ENCODE measurements around the gene NEUROD2. TPM values are rescaled to one million over a fixed set of nuclear protein-coding genes. Genes with fewer than 3 reads are reported as not detected.

Gene NEUROD2
- polyA plus RNA-seq, 4 donors, result 0.03 to 0.27 (median 0.04) TPM; not detected in 1

DNA sequence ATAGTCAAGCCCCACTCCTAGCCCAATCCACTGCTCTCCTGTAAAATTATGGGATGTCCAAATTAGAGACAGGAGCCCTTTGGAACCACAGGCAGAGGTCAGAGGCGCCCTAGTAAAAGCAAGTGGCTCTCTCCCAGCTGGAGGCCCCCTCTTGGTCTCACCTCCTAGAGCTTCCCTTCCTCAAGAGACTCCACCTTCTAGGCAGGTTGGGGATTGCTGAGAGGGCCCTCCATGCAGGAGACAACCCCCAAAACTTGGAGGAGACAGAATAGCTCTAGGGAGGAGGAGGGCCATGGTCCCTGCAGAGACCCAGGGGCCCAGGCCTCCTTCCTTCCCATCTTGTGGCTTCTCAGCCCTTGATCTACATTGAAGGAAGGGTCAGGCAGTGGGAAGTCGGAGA lies 29.4 kb downstream of the NEUROD2 start:
- WGBS, 3 donors, result 75 to 85% (median 76%) methylated on average over 2 of the region's 2 CpGs

DNA sequence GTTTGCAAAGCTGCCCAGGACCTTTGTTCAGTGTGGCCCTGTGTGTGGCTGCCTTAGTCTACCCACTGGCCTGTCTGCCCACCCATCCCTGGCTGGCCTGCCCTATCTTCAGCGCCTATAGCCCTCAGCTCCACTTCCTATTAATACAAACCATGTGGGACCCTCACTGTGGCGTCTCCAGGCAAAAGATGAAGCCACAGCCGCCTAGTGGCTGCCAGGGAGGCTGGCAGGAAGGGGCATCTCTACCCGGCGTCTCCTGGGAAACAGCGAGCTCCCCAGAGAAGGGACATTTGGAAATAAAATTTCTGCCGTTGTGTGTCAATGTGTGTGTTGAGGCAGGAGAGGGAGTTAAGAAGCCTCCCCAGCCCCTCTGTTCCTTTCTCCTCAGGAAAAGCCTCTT lies 31.5 kb downstream of the NEUROD2 start:
- FAIRE-seq (no peak), DNase-seq (no peak)
- 46 to 55% (median 53%) methylated on average over 7 of the region's 7 CpGs for WGBS, 3 donors
- peaks cover 0 to 2% (median 0%) of the 10 kb centered on the region in 3 donors for H3K27me3 ChIP-seq (ENCODE audit: control insufficient read depth in 3 of 3, insufficient read depth in 3 of 3, low read length in 3 of 3)
- no peak overlapping the region for H3K4me3 ChIP-seq (ENCODE audit: low read depth in 1 of 3, low read length in 3 of 3)
- H3K4me1 ChIP-seq (ENCODE audit: control insufficient read depth in 3 of 3, insufficient read depth in 2 of 3, low read depth in 1 of 3, low read length in 2 of 3), result peaks cover 0 to 13% (median 2%) of the 10 kb centered on the region in 3 donors
- H3K9me3 ChIP-seq (ENCODE audit: control insufficient read depth in 2 of 2, insufficient read depth in 1 of 2, low read depth in 1 of 2, low read length in 1 of 2), result peaks cover 0 to 3% of the 10 kb centered on the region in 2 donors
- peaks cover 0 to 5% (median 0%) of the 10 kb centered on the region in 3 donors for H3K36me3 ChIP-seq (ENCODE audit: control insufficient read depth in 3 of 3, insufficient read depth in 2 of 3, low read depth in 1 of 3, low read length in 3 of 3)
- H3K27ac ChIP-seq (ENCODE audit: low read depth in 1 of 3, low read length in 2 of 3), result no peak overlapping the region

More for the DNA sequence above, 29.4 kb downstream of the NEUROD2 start:
- Histone ChIP-seq H3K27ac (ENCODE audit: low read depth in 1 of 3, low read length in 2 of 3) (no peak overlapping the region), H3K4me1 (ENCODE audit: control insufficient read depth in 3 of 3, insufficient read depth in 2 of 3, low read depth in 1 of 3, low read length in 2 of 3) (peaks cover 0 to 13% (median 2%) of the 10 kb centered on the region in 3 donors), H3K9me3 (ENCODE audit: control insufficient read depth in 2 of 2, insufficient read depth in 1 of 2, low read depth in 1 of 2, low read length in 1 of 2) (no peaks in the 10 kb centered on the region), H3K4me3 (ENCODE audit: low read depth in 1 of 3, low read length in 3 of 3) (no peak overlapping the region), H3K36me3 (ENCODE audit: control insufficient read depth in 3 of 3, insufficient read depth in 2 of 3, low read depth in 1 of 3, low read length in 3 of 3) (no peaks in the 10 kb centered on the region), H3K27me3 (ENCODE audit: control insufficient read depth in 3 of 3, insufficient read depth in 3 of 3, low read length in 3 of 3) (peaks cover 0 to 2% (median 0%) of the 10 kb centered on the region in 3 donors)
- FAIRE-seq (no peak), DNase-seq (no peak)

- Histone ChIP-seq H3K27ac (ENCODE audit: low read depth in 1 of 3, low read length in 2 of 3) (peak overlapping the region; percentile 0 to 83 (median 44)), H3K27me3 (ENCODE audit: control insufficient read depth in 3 of 3, insufficient read depth in 3 of 3, low read length in 3 of 3) (peaks cover 0 to 2% (median 0%) of the 10 kb centered on the region in 3 donors), H3K4me3 (ENCODE audit: low read depth in 1 of 3, low read length in 3 of 3) (peak overlapping the region; percentile 56 to 61 (median 59)), H3K4me1 (ENCODE audit: control insufficient read depth in 3 of 3, insufficient read depth in 2 of 3, low read depth in 1 of 3, low read length in 2 of 3) (peaks cover 0 to 13% (median 2%) of the 10 kb centered on the region in 3 donors), H3K36me3 (ENCODE audit: control insufficient read depth in 3 of 3, insufficient read depth in 2 of 3, low read depth in 1 of 3, low read length in 3 of 3) (peaks cover 0 to 26% (median 3%) of the 10 kb centered on the region in 3 donors), H3K9me3 (ENCODE audit: control insufficient read depth in 2 of 2, insufficient read depth in 1 of 2, low read depth in 1 of 2, low read length in 1 of 2) (peaks cover 0 to 8% of the 10 kb centered on the region in 2 donors)
- WGBS, 3 donors, result 2 to 4% (median 2%) methylated on average over 53 to 66 of the region's 66 CpGs
- FAIRE-seq (no peak), DNase-seq (peak; percentile 53 to 75)
These were observed 34.0 kb downstream of the NEUROD2 start for GRCh38 chr17:39573447-39574298.

DNA sequence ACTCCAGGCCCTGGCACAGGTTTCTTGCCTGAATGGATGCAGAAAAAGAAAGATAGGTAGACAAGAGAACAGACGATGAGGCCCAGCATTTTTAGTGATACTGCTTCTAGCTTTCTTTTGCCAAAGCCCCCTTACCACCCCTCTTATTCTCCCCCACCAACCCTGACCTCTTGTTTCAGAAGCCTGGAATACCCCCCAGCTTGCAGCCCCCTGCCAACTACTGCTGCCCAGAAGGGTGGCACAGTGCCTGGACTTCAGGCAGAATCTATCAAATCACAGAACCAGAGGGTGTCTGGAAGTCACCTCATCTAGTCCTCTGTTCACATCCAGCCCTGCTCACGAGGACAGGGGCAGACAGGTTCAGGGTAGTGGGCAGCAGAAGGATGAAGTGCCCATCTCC lies 35.6 kb downstream of the NEUROD2 start:
- Histone ChIP-seq H3K36me3 (ENCODE audit: control insufficient read depth in 3 of 3, insufficient read depth in 2 of 3, low read depth in 1 of 3, low read length in 3 of 3) (peaks cover 3 to 40% (median 3%) of the 10 kb centered on the region in 3 donors), H3K9me3 (ENCODE audit: control insufficient read depth in 2 of 2, insufficient read depth in 1 of 2, low read depth in 1 of 2, low read length in 1 of 2) (peaks cover 0 to 8% of the 10 kb centered on the region in 2 donors), H3K27ac (ENCODE audit: low read depth in 1 of 3, low read length in 2 of 3) (no peak overlapping the region), H3K27me3 (ENCODE audit: control insufficient read depth in 3 of 3, insufficient read depth in 3 of 3, low read length in 3 of 3) (peaks cover 0 to 2% (median 0%) of the 10 kb centered on the region in 3 donors), H3K4me3 (ENCODE audit: low read depth in 1 of 3, low read length in 3 of 3) (no peak overlapping the region), H3K4me1 (ENCODE audit: control insufficient read depth in 3 of 3, insufficient read depth in 2 of 3, low read depth in 1 of 3, low read length in 2 of 3) (peaks cover 0 to 13% (median 2%) of the 10 kb centered on the region in 3 donors)
- FAIRE-seq (no peak), DNase-seq (no peak)
- 75 to 85% (median 77%) methylated on average over 2 of the region's 2 CpGs for WGBS, 3 donors

- WGBS, 3 donors, result 50 to 60% (median 53%) methylated on average over 1 of the region's 1 CpG
- no peak for FAIRE-seq
- DNase-seq, result no peak
- Histone ChIP-seq H3K9me3 (ENCODE audit: control insufficient read depth in 2 of 2, insufficient read depth in 1 of 2, low read depth in 1 of 2, low read length in 1 of 2) (peaks cover 0 to 8% of the 10 kb centered on the region in 2 donors), H3K36me3 (ENCODE audit: control insufficient read depth in 3 of 3, insufficient read depth in 2 of 3, low read depth in 1 of 3, low read length in 3 of 3) (peaks cover 3 to 60% (median 10%) of the 10 kb centered on the region in 3 donors), H3K4me3 (ENCODE audit: low read depth in 1 of 3, low read length in 3 of 3) (no peak overlapping the region), H3K27ac (ENCODE audit: low read depth in 1 of 3, low read length in 2 of 3) (no peak overlapping the region), H3K27me3 (ENCODE audit: control insufficient read depth in 3 of 3, insufficient read depth in 3 of 3, low read length in 3 of 3) (no peaks in the 10 kb centered on the region), H3K4me1 (ENCODE audit: control insufficient read depth in 3 of 3, insufficient read depth in 2 of 3, low read depth in 1 of 3, low read length in 2 of 3) (peaks cover 0 to 7% (median 1%) of the 10 kb centered on the region in 3 donors)
These were observed 38.6 kb downstream of the NEUROD2 start for GRCh38 chr17:39569126-39569525.

DNA sequence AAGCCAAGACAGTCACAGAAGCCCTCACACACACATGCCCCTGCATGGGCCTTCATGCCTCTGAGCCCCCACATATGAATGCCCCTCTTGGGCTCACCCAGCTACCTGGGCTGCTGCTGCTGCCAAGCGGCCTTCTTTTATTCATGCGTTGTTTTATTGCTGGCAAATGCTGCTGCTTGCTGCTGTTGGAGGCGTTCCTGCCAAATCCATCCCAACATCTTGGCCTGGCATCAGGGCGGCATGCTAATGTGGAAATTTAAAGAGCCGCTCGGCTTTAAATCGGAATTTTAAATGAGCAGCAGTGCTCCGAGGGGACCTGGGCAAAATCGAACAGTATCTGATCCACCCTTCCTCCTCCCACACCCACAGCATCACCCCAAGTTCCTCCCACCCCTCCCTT lies 39.0 kb downstream of the NEUROD2 start:
- FAIRE-seq, result no peak

GRCh38 chr17:39566094-39566850 lies 41.4 kb downstream of the NEUROD2 start:
- Histone ChIP-seq H3K36me3 (ENCODE audit: control insufficient read depth in 3 of 3, insufficient read depth in 2 of 3, low read depth in 1 of 3, low read length in 3 of 3) (peaks cover 3 to 61% (median 10%) of the 10 kb centered on the region in 3 donors), H3K9me3 (ENCODE audit: control insufficient read depth in 2 of 2, insufficient read depth in 1 of 2, low read depth in 1 of 2, low read length in 1 of 2) (peaks cover 0 to 6% of the 10 kb centered on the region in 2 donors), H3K27me3 (ENCODE audit: control insufficient read depth in 3 of 3, insufficient read depth in 3 of 3, low read length in 3 of 3) (no peaks in the 10 kb centered on the region), H3K4me3 (ENCODE audit: low read depth in 1 of 3, low read length in 3 of 3) (no peak overlapping the region), H3K27ac (ENCODE audit: low read depth in 1 of 3, low read length in 2 of 3) (no peak overlapping the region), H3K4me1 (ENCODE audit: control insufficient read depth in 3 of 3, insufficient read depth in 2 of 3, low read depth in 1 of 3, low read length in 2 of 3) (peaks cover 0 to 9% (median 0%) of the 10 kb centered on the region in 3 donors)
- WGBS, 3 donors, result 86 to 89% (median 88%) methylated on average over 11 of the region's 11 CpGs
- DNase-seq (no peak), FAIRE-seq (no peak)

More for the DNA sequence above, 39.0 kb downstream of the NEUROD2 start:
- Histone ChIP-seq H3K27me3 (ENCODE audit: control insufficient read depth in 3 of 3, insufficient read depth in 3 of 3, low read length in 3 of 3) (no peaks in the 10 kb centered on the region), H3K27ac (ENCODE audit: low read depth in 1 of 3, low read length in 2 of 3) (no peak overlapping the region), H3K36me3 (ENCODE audit: control insufficient read depth in 3 of 3, insufficient read depth in 2 of 3, low read depth in 1 of 3, low read length in 3 of 3) (peaks cover 3 to 60% (median 10%) of the 10 kb centered on the region in 3 donors), H3K9me3 (ENCODE audit: control insufficient read depth in 2 of 2, insufficient read depth in 1 of 2, low read depth in 1 of 2, low read length in 1 of 2) (peaks cover 0 to 8% of the 10 kb centered on the region in 2 donors), H3K4me1 (ENCODE audit: control insufficient read depth in 3 of 3, insufficient read depth in 2 of 3, low read depth in 1 of 3, low read length in 2 of 3) (peaks cover 0 to 6% (median 0%) of the 10 kb centered on the region in 3 donors), H3K4me3 (ENCODE audit: low read depth in 1 of 3, low read length in 3 of 3) (no peak overlapping the region)
- WGBS, 3 donors, result 89 to 92% (median 89%) methylated on average over 9 of the region's 9 CpGs
- no peak for DNase-seq

DNA sequence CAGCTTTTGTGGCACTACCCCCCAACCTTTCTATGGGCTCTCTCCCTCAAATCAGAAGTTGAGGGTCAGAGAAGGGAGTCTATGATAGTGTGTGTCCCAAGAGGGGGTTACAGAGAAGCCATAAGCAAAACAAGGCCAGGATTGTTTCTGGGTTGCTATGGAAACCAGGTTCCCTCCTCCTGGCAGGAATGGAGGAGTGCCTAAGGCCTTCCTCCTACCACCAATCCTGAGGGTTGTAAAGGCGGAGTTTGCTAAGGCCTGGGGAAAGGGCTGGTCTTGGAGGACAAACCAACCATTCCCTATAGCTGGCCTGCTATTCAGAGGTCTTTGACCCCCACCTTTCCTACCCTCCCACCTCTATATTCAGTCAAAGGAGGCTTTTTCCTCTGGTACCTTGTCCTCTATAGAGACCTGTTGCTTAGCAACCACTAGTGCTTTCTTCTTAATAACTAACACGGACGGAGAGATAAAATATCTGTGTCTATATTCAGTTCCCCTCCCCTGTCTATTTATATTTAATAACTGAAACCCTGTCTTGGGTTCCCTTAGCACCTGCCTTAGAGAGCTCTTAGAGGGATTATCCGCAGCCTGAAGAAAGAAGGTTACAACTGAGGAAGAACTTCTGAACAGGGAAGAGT lies 43.4 kb downstream of the NEUROD2 start:
- Histone ChIP-seq H3K36me3 (ENCODE audit: control insufficient read depth in 3 of 3, insufficient read depth in 2 of 3, low read depth in 1 of 3, low read length in 3 of 3) (peaks cover 3 to 55% (median 7%) of the 10 kb centered on the region in 3 donors), H3K4me3 (ENCODE audit: low read depth in 1 of 3, low read length in 3 of 3) (no peak overlapping the region), H3K27me3 (ENCODE audit: control insufficient read depth in 3 of 3, insufficient read depth in 3 of 3, low read length in 3 of 3) (no peaks in the 10 kb centered on the region), H3K4me1 (ENCODE audit: control insufficient read depth in 3 of 3, insufficient read depth in 2 of 3, low read depth in 1 of 3, low read length in 2 of 3) (peaks cover 0 to 9% (median 0%) of the 10 kb centered on the region in 3 donors), H3K27ac (ENCODE audit: low read depth in 1 of 3, low read length in 2 of 3) (no peak overlapping the region), H3K9me3 (ENCODE audit: control insufficient read depth in 2 of 2, insufficient read depth in 1 of 2, low read depth in 1 of 2, low read length in 1 of 2) (no peaks in the 10 kb centered on the region)
- WGBS, 3 donors, result 57 to 81% (median 71%) methylated on average over 4 of the region's 4 CpGs
- DNase-seq (peak in 1 of 2 donors; percentile 22), FAIRE-seq (no peak)
